Stimulated activated CD4-positive, alpha-beta T cell treated with anti-CD3 and anti-CD28 coated beads, TNF-alpha, amount 100 ng/mL, for 4 hours (primary cell): ENCODE data around the gene NGDN.

ENCODE experiments used
- DNase-seq, 3 experiments: peaks; one replicate each; pipeline ENCODE4 v3.0.0-alpha.2; 2020; ENCODE audit warnings: low read depth in 3 of 3

Gene NGDN

DNA sequence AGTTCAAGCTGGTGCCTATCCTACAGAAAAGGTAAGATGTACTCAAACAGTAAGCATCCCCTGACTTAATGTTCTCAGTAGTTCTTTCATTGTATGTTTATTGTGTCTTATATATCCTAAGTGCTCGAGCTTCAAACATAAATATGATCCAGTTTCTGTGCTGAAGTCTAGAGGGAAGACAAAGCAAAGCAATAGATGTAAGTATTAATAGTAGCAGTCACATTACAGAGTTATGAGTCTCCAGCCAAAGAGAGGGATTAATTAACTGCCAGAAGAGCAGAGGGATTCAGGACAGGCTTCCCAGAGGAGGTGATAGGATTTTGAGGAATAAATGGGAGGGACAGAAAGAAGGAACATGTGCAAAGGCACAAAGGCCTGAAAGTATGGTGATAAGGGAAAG is 1.4 kb downstream of the NGDN start:
- no peak for DNase-seq

DNA sequence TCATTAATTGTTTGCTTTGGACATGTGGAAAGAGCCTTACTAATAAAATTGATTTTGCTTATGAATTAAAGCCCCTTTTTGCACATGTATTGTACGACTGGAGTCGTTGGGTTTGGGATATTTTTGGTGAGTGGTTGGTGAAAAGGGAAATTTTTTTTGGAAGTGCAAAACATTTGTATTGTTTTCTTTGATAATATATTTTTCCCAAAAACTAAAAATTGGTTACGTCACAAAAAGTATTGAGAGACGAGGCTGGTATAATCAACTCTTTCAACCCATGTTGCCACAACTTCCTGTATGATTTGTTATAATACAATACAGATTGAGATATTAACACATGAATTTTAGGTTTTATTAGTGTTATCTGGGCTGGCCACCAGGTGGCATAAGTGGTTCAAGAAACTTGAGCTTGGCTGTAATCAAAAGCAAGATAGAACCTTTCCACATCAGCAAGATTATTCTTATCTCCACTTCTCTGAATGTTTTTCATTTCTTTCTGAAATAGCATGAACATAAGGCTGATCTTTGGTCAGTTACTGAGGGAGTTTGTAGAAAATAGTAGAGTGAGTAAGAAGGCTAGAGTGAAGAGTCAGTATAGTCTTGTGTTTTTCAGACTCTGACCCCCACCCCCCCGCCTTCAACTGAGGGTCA is 8.7 kb downstream of the NGDN start:
- peak; percentile 23 to 47 (median 44) for DNase-seq

DNA sequence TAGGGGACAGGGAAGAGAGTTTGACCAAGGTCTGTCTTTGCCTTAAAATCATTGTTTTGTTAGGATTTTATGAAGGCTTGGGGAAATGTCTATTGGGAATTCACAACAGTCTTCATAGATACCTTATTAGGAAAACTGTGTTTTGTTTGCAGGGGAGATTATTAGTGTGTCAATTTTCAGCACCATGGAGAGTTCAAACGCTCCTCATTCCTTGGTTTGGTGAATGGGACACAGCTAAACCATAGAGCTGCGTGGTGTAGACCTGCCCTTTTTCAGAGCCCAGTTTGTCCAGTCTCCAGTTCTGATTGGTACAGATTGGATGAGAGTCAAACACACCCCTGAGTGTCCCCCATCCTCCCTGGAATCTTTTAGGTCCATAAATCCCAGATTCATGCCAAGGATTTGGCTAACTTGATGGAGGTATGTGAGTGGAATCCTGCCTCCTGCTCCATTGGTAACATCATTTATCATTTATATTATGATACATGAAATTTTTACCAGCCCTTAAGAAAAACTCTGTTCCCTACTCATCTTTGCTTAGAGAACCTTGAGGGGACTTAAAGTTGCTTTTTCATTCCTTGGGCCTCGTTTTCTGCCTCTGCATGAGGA is 12.0 kb downstream of the NGDN start:
- DNase-seq = no peak

DNA sequence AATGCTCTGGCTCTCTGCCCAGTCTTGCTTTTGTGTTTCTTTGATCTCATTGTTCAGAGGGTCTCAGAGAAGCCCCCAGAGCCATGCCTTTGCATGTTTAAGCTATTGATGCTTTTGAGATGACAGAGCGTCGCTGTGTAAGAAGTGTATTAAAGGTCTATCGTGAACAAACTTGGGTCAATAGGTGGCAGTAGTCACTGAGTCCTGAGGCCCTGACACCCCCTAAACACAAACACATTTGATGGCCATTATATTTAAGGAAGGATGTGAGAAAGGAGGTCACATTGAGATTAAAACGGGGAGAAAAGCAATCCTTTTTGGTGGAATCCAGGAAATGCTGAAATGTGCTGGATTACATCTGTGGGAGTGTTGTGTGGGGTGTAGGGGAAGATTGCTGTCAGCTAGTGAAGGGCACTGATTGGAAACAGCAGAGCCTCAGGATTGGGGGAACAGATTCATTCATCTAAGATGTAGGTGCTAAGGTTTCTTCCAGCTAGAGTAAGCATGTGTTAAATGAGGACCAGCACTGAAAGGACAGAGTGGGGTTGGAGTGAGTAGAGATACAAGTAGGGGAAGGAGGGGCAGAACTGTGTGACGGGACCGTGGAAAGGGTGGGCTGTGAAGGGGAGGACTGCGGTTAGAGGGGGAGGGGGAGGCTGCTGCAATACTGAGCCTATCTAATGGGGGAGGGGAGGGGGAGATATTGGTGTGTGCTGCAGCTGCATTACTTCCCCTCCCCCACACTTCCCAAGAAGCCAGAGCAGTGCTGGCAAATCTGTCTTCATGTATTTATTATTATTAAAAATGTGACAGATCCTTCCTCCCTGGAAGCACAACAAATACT is 12.7 kb downstream of the NGDN start:
- DNase-seq = no peak

DNA sequence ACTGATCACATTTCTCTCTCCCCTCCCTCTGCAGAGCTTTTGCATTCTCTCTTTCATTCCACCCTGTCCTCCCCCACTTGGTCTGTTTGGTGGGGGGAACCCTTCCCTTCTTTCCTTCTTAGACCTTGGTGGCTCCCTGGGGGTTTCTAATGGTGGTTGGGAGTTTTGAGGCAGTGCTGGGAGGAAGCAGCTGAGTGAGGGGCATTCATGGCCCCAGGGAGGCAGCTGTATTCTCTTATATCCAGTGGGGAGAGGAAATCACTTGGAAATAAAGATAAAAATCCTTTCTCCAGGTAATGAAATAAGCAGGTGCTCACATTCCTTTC is 13.3 kb downstream of the NGDN start:
- no peak for DNase-seq

DNA sequence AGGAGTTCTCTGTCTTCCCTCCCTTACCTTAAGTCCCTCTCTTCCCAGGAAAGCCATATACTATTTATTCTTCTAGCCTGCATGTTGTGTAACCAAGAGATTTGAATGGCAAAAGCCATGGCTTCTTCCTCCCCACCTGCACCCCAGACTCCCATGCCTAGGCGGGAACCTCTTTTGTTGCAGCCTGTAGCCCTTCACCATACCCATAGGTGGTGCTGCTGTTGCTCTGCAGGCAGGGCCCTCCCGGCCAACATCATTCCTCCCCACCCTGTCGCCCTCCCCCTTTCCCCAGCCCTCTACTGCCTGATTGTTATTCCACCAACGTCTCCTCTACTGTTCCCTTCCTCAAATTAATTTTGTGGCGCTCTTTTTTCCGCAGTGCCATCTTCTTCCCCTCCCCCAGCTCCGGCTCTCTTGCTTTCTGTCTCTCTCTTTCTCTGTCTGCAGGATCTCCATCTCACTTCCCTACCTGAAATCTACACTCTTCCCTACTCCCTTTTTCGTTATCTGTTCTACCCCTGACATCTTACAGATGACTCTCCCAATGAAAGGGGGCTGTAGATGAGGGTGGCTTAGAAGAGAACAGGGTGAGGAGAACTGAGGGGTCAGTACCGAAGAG is 13.8 kb downstream of the NGDN start:
- DNase-seq = no peak

DNA sequence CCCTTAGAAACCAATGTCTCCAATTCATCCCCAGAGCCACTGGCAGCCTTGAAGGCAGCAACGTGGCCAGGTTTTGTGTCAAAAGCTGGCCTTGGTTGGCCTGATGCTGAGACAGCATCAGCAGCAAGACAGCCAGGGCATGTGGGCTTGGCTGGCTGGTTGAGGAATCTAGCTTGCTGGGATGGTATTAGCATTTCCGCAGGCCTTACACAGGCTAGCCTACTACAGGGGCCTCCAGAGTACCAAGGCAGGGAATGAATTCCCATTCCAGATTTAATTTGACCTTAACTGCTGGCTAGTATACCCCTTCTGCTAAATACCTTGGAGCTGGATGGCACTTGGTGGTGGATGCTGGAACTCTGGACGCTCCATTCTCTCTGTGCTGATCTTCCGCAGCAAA is 15.8 kb downstream of the NGDN start:
- no peak for DNase-seq

DNA sequence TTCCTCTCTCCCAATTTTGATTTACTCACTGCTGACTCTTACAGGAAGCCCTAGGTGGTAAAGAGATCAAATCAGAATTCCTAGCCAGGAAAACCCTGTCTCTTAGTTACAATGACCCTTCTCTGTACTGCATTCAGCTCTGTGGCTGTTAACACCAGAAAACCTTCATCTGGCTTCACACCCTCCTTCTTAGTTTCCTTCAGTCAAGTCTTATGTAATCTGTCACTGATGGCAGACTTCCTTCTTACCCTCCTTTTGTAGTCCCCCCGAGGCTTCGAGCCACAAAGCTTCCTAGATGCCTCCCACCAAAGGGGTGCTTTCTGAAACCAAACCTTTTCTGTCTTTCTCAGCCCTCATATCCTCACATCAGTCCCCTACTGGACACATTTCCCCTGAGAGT is 16.5 kb downstream of the NGDN start:
- no peak for DNase-seq

DNA sequence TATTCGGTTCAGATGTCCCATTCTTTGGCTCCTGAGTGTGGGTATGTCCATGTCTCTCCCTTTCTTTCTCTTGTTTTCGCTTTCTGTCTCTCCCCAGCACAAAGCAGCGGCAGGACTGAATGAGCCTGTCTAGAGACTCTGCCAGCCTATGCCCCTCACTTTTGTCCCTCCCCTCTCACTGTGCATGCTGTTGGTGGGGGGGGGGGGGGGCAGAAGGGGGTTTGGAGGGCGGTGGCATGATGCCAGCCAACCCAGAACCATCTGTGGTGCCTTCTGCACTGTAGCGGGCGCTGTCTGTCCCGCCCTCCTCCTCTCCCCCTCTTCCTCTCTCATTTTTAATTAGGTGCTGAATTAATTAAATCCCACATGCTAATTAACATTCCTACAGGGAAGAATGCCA is 17.7 kb downstream of the NGDN start:
- no peak for DNase-seq

DNA sequence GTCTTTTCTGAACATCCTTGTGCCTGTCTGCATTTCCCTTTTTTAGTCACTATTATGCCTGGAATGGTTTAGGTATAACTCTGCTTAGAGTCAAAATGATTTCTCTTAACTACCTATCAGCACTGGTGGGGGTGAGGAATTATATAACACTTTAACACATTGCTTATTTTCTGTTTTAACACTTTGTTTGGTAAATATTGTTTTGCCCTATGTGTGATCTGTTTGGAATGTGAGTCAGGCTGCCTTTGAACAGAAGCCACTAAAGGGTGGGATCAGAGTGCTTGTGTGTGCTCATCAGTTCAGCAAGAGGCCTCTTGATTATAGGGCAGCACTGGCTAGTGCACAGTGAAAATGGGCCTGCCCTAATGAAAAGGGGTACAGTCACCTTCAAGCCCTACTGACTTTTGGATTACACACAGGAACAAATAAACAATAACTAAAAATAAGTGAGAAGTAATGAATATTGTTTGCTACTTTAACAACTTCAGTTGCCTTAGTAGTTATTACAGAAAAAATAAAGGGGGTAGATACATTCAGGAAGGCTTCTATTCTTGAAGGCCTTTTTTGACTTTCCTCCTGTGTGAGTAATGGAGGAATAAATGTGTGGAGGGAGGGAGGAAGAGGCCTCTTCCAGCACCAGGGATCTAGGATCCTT is 23.2 kb downstream of the NGDN start:
- DNase-seq = no peak

DNA sequence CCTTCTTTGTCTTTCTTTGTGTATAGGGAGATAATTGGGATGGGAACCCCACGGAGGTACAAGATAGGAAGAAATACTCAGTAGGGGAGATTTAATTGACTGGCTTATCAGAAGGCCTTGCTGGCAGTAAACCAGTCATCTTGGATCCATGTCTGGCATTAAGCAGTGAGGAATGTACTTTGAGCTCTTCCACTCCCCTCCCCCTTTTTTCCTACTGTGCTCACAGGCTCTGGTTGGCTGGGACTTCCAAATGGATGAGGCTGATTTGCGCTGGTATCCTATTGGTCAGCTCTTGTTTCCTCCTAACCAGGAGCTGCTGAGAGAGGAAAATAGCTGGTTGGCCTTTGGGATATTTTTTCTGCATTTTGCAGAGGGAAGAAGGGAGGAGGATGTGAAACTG is 24.7 kb downstream of the NGDN start:
- DNase-seq = no peak

DNA sequence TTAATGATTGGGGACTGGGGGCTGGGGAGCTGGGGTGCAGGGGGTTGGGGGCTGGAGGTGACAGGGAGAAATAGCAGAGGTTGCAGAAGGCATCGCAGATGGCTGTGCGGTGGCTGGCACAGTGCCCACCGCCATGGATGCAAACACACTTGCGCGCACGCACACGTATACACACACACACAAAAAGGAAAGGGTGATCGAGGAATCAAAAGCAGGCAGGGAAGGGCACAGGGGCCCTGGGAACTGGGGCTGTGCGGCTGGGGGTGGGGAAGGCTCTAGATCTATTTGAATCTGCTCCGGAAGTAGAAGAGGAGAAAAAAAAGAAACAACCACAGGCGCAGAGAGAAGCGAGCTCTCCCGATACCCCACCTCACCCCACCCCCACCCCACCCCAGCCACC is 42.7 kb downstream of the NGDN start:
- DNase-seq = no peak

DNA sequence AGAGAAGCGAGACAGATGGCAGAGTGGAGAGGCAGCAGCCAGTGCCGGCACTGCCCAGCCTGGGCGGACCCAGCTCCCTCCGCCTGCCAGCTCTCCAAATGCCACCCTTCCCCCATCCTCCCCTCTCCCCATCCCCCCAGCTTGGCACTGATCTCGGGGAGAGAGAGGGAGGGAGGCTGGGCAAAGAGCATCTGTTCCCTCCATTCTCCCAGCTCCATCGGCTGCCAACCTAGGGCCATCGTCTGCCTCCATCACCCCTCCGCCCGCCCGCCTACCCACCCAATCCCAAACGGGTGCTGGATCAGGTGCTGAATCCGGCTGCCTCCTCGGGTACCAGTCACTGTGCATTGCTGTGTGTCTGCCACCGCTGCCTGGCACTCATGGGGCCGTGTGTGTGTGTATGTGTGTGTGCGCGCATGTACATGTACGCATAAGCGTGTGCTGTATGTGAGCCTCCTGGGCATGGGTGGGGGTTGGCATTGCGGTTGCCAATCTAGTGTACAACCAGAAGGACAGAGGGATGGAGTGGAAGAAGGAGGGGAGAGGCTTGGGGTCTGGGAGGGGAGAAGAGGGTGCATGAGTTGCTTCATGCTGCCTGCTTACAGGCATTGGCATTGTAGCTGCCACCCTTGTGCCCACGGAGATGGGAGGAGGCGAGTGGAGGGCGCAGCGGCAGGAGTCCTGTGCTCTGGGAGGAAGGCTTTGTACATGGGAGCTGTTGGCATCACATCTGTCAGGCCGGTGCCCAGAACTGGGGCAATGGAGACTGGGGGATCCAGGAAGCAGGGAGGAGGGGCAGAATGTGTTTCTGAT is 43.7 kb downstream of the NGDN start:
- DNase-seq = no peak

DNA sequence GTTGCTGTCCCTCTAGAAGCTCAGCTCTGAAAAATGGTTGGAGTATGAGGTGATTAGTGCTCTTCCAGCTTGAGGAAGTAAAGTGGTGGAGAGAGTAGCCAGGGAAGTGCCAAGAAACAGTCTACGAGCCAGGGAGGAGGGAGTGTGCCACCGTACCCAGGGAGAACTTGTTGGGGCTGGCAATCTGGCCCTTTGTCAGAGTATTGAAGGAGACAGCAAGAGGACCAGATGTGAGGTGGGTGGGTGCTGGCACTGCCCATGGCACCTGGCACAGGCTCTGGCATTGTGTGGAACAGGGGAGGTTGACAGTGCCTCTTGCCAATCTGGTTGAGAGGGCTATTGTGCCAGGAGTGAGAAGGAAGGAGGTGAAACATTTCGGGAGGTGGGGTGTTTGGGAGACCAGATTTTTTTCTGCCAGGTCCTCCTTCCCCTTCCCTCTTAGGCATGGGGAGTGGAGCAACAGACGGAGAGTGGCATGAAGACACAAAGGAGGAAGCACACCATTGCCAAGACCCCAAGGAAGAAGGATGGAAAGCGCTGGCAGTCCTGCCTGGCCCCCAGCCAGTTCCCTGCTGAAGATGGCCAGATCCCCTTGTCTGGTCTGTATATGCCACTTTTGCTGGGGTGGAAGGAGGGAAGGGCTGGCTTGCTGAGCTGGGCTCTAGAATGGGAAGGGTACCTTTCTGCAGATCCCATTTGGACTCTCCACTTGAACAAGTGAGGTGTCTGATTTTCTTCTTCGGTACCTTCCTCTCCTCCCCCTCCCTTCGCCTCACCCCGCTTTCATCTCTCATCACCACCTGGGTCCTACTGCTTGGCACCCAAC is 44.5 kb downstream of the NGDN start:
- no peak for DNase-seq

DNA sequence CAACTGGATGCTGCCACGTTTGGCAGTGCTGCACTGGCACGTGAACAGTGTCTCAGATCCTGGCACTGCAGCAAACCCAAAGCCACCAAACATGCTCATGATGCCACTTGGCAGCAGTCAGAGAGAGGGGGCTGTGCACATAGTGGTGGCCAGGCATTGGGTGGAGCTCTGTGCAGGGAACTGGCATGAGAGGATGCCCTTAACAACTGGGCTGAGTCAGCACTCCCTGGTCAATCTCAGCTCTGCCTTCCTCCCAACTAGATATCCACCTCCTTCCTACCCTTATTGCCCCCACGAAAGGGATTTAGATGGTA is 45.1 kb downstream of the NGDN start:
- no peak for DNase-seq

DNA sequence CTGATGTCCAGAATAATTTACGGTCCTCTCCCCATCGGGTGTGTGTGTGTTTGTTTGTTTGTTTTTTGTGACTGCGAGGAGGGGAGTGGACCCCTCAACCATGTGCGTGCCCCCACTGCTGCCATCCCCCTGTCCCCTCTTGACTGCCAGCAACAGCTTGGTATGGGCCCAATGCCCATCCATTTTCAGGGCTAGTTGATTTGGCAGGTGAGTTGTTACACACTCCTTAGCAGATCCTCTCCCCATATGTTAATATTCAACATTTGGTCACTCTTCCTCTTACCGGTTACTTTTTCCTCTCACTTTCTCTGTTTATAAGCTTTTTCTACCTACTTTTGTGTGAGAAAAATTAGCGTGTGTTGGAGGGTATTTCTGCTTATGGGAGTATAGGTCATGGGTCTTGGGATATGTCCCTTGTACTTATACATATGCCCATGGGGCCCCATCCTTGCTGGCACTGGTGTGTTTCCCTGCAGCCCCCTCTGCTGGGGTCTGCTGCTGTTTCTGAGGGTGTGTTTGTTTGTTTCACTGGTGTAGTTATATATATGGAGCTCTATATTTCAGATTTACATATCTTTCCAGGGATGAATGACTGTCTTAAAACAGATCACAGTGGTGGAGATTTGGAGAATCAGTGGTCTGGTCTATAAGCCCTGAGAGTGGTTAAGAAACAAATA is 48.3 kb downstream of the NGDN start:
- no peak for DNase-seq

DNA sequence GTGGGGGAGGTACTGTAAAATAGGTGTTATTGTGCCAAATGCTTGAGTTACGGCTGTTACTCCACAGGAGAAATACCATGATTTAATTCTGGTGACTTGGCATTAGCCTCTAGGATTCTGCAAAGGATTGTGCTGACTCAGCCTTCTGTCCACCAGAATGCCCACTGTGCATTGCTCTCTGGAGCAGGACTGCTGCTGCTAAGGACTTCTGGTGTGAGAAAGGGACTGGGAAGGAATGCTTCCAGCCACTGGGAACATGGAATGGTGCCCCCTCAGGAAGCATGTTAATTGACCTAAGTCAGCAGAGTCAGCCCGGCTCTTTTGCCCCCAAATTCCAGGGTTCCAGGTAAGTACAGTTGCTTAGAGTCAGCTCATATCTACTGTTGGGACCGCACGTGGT is 49.2 kb downstream of the NGDN start:
- DNase-seq = no peak

DNA sequence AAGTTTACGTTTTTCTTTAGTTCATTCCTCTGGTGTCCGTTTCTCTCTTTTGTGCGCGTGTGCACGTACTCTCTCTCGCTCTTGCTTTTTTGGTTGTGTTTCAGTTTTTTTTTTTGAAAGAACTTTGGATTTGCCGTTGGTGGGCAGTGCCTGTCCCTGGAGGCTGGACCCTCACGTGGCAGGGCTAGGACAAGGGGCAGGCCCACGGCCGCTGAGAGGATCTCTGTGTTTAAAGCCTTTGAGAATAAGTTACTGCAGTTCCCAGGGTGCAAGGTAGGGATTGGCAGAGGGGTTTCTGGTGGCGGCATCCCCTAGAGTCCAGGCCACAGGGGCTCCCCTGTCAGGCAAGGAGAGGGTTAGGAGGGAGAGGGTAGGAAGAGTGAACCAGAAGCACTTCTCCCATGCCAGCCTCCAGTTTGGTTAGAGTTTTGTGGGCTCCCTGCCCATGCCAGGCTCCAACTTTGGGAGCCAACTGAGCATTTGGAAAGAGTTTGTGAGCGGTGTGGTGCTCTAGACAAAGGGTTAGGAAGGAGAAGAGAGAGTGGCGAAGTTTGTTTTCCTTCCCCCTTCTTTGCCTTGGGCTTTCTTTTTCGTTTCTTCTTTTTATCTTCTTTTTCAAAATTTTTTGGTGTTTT is 51.5 kb downstream of the NGDN start:
- no peak for DNase-seq

DNA sequence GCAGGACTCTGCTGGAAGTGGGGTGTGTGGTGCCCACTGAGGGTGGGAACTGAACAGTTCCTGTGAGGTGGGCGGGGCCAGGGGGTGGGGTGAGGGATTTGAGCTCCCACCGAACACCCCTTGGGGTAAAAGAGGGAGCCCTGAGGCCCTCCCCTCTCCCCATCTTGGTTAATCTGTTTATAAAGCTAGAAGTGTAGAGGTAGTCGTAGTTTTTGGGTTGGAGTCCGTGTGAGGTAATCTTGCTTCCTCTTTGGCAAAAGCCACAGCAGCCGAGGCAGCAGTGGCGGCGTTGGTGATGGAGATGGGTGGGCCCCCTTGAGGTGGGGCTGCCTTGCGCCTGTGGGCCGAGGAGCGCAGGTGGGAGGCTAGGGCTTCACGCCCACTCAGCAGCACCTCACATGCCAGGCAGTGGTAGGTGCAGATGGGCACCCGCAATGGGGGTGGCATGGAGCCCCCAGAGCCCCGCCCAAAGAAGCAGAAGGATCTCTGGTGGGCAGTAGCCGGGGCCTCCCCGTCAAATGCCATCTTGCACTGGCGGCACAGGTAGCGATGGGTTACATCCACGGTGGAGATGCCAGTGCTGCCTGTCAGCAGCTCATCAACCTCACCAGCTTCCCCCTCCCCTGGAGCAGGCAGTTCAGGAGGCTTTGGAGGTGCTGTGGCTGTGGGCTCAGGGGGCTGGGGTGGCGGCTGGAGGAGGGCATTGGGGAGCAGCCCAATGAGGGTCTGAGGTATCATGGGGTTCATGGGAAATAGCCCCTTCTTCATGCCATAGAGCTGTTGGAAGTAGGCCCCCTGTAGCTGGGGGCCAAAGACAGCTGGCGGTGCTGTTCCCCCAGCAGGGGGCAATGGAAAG is 52.5 kb downstream of the NGDN start:
- DNase-seq = no peak
